BLaER1 treated with 17β-estradiol and CSF1 and Interleukin-3, amounts not matched to agents 10 nM and 100 nM (cell line): ENCODE results near the gene PTPRK.
"Not testable (repeated sequence)": the region's sequence is repeated elsewhere in the genome, so short reads cannot be mapped to it uniquely, and the experiment has no call there.

Experiments used
- H3K27ac ChIP-seq, 11 experiments: shearing (Covaris generic); formaldehyde crosslinking; 2 replicates each; pipeline ENCODE4 v1.8.1; 2022
- H3K27me3 ChIP-seq, 11 experiments: shearing (Covaris generic); formaldehyde crosslinking; 2 replicates each; pipeline ENCODE4 v1.8.1; 2022
- H3K36me3 ChIP-seq, 11 experiments: shearing (Covaris generic); formaldehyde crosslinking; 2 replicates each; pipeline ENCODE4 v1.8.1; 2022
- H3K4me1 ChIP-seq, 10 experiments: shearing (Covaris generic); formaldehyde crosslinking; 2 replicates each; pipeline ENCODE4 v1.8.1; 2022
- H3K4me2 ChIP-seq, 11 experiments: shearing (Covaris generic); formaldehyde crosslinking; 2 replicates each; pipeline ENCODE4 v1.8.1; 2022
- H3K4me3 ChIP-seq, 10 experiments: shearing (Covaris generic); formaldehyde crosslinking; 2 replicates each; pipeline ENCODE4 v1.8.1; 2022
- H3K9ac ChIP-seq, 11 experiments: shearing (Covaris generic); formaldehyde crosslinking; 2 replicates each; pipeline ENCODE4 v1.8.1; 2022
- H3K9me3 ChIP-seq, 11 experiments: shearing (Covaris generic); formaldehyde crosslinking; replicated peaks in 1 of 11; 2 replicates each; pipeline ENCODE4 v1.8.1; 2022
- H4K20me1 ChIP-seq, 11 experiments: shearing (Covaris generic); formaldehyde crosslinking; 2 replicates each; pipeline ENCODE4 v1.8.1; 2022
- Cebpa-rat ChIP-seq, 11 experiments: shearing (Covaris generic); IDR thresholded peaks; 2 replicates each; pipeline ENCODE4 v1.8.1; 2022

The PTPRK gene

GRCh38 chr6:128495536-128496333 is 24.7 kb downstream of the PTPRK start:
- Histone ChIP-seq H3K27ac (no peak overlapping the region), H4K20me1 (no peaks in the 10 kb centered on the region), H3K4me1 (peaks cover 22 to 54% (median 46%) of the 10 kb centered on the region in 10 experiments), H3K4me3 (no peak overlapping the region), H3K27me3 (no peaks in the 10 kb centered on the region), H3K9ac (no peak overlapping the region), H3K36me3 (no peaks in the 10 kb centered on the region), H3K9me3 (no peaks in the 10 kb centered on the region), H3K4me2 (peak overlapping the region in 7 of 11 experiments; percentile 3 to 83 (median 67); a peak in 9 of 22 replicates)
- TF ChIP-seq Cebpa-rat (IDR thresholded peaks at IDR 0.05) = no peak

- Histone ChIP-seq H3K4me1 (peaks cover 25 to 61% (median 50%) of the 10 kb centered on the region in 10 experiments), H3K36me3 (no peaks in the 10 kb centered on the region), H3K9me3 (no peaks in the 10 kb centered on the region), H3K27ac (peak overlapping the region in 7 of 11 experiments; percentile 27 to 69 (median 48); a peak in 12 of 22 replicates), H3K4me2 (peak overlapping the region; percentile 49 to 85 (median 67)), H3K9ac (peak overlapping the region in 9 of 11 experiments; percentile 19 to 56 (median 39); a peak in 9 of 22 replicates), H4K20me1 (no peaks in the 10 kb centered on the region), H3K4me3 (peak overlapping the region in 3 of 10 experiments; percentile 8 to 24 (median 19); a peak in 4 of 20 replicates), H3K27me3 (no peaks in the 10 kb centered on the region)
- no peak for TF ChIP-seq Cebpa-rat (IDR thresholded peaks at IDR 0.05)
Measured at GRCh38 chr6:128494440-128494839, 26.0 kb downstream of the PTPRK start.

- H3K27ac ChIP-seq = peak overlapping the region in 6 of 11 experiments; percentile 35 to 69 (median 48); a peak in 8 of 22 replicates
- no peaks in the 10 kb centered on the region for H4K20me1 ChIP-seq
- H3K4me2 ChIP-seq = peak overlapping the region; percentile 27 to 85 (median 67); a peak in 20 of 22 replicates
- H3K9ac ChIP-seq = peak overlapping the region in 2 of 11 experiments; percentile 9 to 19; a peak in 1 of 22 replicates
- H3K4me3 ChIP-seq = peak overlapping the region in 1 of 10 experiments; percentile 26; a peak in 2 of 20 replicates
- peaks cover 21 to 61% (median 50%) of the 10 kb centered on the region in 10 experiments for H3K4me1 ChIP-seq
- no peaks in the 10 kb centered on the region for H3K27me3 ChIP-seq
- TF ChIP-seq Cebpa-rat (IDR thresholded peaks at IDR 0.05) = no peak
- H3K36me3 ChIP-seq = no peaks in the 10 kb centered on the region
- H3K9me3 ChIP-seq = no peaks in the 10 kb centered on the region
Measured at GRCh38 chr6:128493877-128494276, 26.5 kb downstream of the PTPRK start.

DNA sequence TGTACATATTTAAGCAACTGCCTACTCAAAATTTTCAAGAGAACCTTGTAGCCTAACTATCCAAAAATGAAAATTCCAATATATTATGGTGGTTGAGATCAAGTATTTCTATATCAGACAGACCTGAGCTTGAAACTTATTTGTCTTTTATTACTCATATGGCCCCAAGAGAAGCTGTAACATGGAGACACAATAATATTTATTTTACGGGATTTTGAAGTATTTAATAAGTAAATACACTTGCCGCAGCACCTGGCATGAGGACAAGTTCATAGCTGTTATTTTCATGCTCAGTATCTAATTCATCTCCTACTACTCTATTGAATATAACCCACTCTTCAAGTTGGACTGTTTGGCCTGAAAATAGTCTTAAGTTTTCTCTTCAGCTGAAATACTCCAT is 28.0 kb downstream of the PTPRK start:
- Histone ChIP-seq H3K4me1 (peaks cover 31 to 61% (median 50%) of the 10 kb centered on the region in 10 experiments), H3K9me3 (no peaks in the 10 kb centered on the region), H4K20me1 (no peaks in the 10 kb centered on the region), H3K4me2 (peak overlapping the region; percentile 68 to 90 (median 79); a peak in 21 of 22 replicates), H3K9ac (0 out of 22 replicates have a peak overlapping the region, but pooled peaks of 1 of the 11 experiments have one; percentile 71), H3K27ac (peak overlapping the region in 8 of 11 experiments; percentile 54 to 72 (median 68); a peak in 15 of 22 replicates), H3K27me3 (no peaks in the 10 kb centered on the region), H3K4me3 (no peak overlapping the region), H3K36me3 (no peaks in the 10 kb centered on the region)
- TF ChIP-seq Cebpa-rat (IDR thresholded peaks at IDR 0.05) = no peak

- no peaks in the 10 kb centered on the region for H3K36me3 ChIP-seq
- no peaks in the 10 kb centered on the region for H3K9me3 ChIP-seq
- peaks cover 31 to 66% (median 54%) of the 10 kb centered on the region in 10 experiments for H3K4me1 ChIP-seq
- H3K4me2 ChIP-seq = peak overlapping the region; percentile 68 to 90 (median 79)
- TF ChIP-seq Cebpa-rat (IDR thresholded peaks at IDR 0.05) = peak in 3 of 11 experiments; percentile 32 to 51 (median 39); a peak in 2 of 22 replicates
- H3K4me3 ChIP-seq = peak overlapping the region in 9 of 10 experiments; percentile 2 to 51 (median 36); a peak in 14 of 20 replicates
- no peaks in the 10 kb centered on the region for H3K27me3 ChIP-seq
- peak overlapping the region; percentile 1 to 72 (median 68); a peak in 21 of 22 replicates for H3K27ac ChIP-seq
- H3K9ac ChIP-seq = peak overlapping the region; percentile 26 to 72 (median 64); a peak in 21 of 22 replicates
- H4K20me1 ChIP-seq = no peaks in the 10 kb centered on the region
Measured at GRCh38 chr6:128491610-128492206, 28.7 kb downstream of the PTPRK start.

GRCh38 chr6:128491100-128491581 is 29.3 kb downstream of the PTPRK start:
- H3K4me3 ChIP-seq = peak overlapping the region in 9 of 10 experiments; percentile 2 to 51 (median 36); a peak in 14 of 20 replicates
- peaks cover 31 to 68% (median 54%) of the 10 kb centered on the region in 10 experiments for H3K4me1 ChIP-seq

GRCh38 chr6:128487746-128488145 is 32.7 kb downstream of the PTPRK start:
- no peak overlapping the region for H3K9ac ChIP-seq
- no peaks in the 10 kb centered on the region for H3K36me3 ChIP-seq
- peaks cover 20 to 35% (median 26%) of the 10 kb centered on the region in 10 experiments for H3K4me1 ChIP-seq
- H3K4me3 ChIP-seq = no peak overlapping the region
- H3K4me2 ChIP-seq = peak overlapping the region in 2 of 11 experiments; percentile 21 to 39; a peak in 2 of 22 replicates
- no peaks in the 10 kb centered on the region for H3K27me3 ChIP-seq
- no peak for TF ChIP-seq Cebpa-rat (IDR thresholded peaks at IDR 0.05)
- no peaks in the 10 kb centered on the region for H4K20me1 ChIP-seq
- no peak overlapping the region for H3K27ac ChIP-seq
- no peaks in the 10 kb centered on the region for H3K9me3 ChIP-seq

More at GRCh38 chr6:128491100-128491581, 29.3 kb downstream of the PTPRK start:
- Histone ChIP-seq H3K27ac (peak overlapping the region; percentile 1 to 72 (median 68); a peak in 20 of 22 replicates), H3K9me3 (no peaks in the 10 kb centered on the region), H3K36me3 (no peaks in the 10 kb centered on the region), H3K9ac (peak overlapping the region; percentile 26 to 72 (median 64); a peak in 21 of 22 replicates), H3K4me2 (peak overlapping the region; percentile 68 to 90 (median 79)), H3K27me3 (no peaks in the 10 kb centered on the region), H4K20me1 (no peaks in the 10 kb centered on the region)
- TF ChIP-seq Cebpa-rat (IDR thresholded peaks at IDR 0.05) = no peak

DNA sequence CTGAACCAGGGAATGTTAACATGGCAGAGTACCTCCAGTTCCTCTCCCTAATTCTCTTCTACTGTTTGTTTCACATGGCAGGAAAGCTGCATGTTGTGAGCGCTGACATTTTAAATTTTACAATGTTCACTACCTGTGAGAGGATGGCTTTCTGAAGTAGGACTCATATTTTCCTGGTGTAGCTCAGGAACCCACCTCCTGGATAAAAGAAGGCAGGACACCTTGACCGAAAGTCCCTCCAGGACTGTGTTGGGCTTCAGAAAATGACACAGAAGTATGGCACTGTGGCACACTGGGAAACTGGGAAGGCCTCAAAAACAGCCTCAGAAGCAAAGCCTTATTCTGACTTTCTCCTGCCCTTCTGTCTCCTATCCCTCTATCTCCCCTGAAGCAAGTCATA is 33.3 kb downstream of the PTPRK start:
- no peak for TF ChIP-seq Cebpa-rat (IDR thresholded peaks at IDR 0.05)

GRCh38 chr6:128486580-128486979 is 33.8 kb downstream of the PTPRK start:
- not testable (repeated sequence) for H3K9me3 ChIP-seq, H3K36me3 ChIP-seq, H4K20me1 ChIP-seq, H3K4me2 ChIP-seq, H3K4me3 ChIP-seq, H3K9ac ChIP-seq, H3K27ac ChIP-seq, H3K27me3 ChIP-seq
- peaks cover 13 to 25% (median 16%) of the 10 kb centered on the region in 10 experiments for H3K4me1 ChIP-seq

More for the DNA sequence above, 33.3 kb downstream of the PTPRK start:
- no peaks in the 10 kb centered on the region for H3K9me3 ChIP-seq
- H3K4me1 ChIP-seq = peaks cover 18 to 29% (median 20%) of the 10 kb centered on the region in 10 experiments
- H3K4me3 ChIP-seq = no peak overlapping the region
- no peaks in the 10 kb centered on the region for H3K36me3 ChIP-seq
- no peaks in the 10 kb centered on the region for H4K20me1 ChIP-seq
- H3K4me2 ChIP-seq = no peak overlapping the region
- no peak overlapping the region for H3K9ac ChIP-seq
- H3K27me3 ChIP-seq = no peaks in the 10 kb centered on the region
- H3K27ac ChIP-seq = no peak overlapping the region
